Measurements from ENCODE around the gene ACADVL.
A peak's percentile ranks its signal among the peaks of the same experiment; 100 is the strongest.

ACADVL gene

GRCh38 chr17:7250695-7251627 is 31.2 kb downstream of the ACADVL start:
- no peak for DNase-seq (ENCODE audit: low spot score)

- DNase-seq (ENCODE audit: low spot score), result peak; percentile 100
Measured at GRCh38 chr17:7251661-7252175, 32.0 kb downstream of the ACADVL start, which contains the start of gene CTDNEP1. TSS of gene CTDNEP1 (minus strand) at chr17:7251734. CDS start at chr17:7251296, 438 bp downstream.

GRCh38 chr17:7252176-7253043 is 32.7 kb downstream of the ACADVL start, which contains the start of gene ELP5:
TSS of gene ELP5 (plus strand) at chr17:7252215. CDS start at chr17:7252551, 336 bp downstream.
- DNase-seq (ENCODE audit: low spot score), result peak; percentile 98

DNA sequence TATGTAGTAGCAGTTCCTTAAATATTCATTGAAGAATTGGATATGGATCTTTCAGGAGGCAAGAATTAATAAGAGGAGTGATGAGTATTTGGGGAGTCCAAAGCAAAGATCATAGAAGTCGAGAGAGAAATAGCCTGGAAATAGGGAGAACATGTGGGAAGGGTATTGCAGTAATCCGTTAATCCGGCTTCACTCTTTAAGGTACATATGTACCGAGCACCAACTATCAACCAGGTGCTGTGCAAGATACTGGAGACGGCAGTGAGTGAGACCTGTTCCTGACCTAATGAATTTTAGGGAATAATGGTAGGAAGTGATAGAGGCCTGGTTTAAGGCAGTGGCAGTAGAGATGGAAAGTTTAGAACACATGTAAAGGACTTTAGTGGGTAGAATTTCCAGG is 33.3 kb downstream of the ACADVL start:
- DNase-seq (ENCODE audit: low spot score), result no peak

- no peak for DNase-seq (ENCODE audit: low spot score)
Measured at GRCh38 chr17:7254511-7254910, 34.8 kb downstream of the ACADVL start.

DNA sequence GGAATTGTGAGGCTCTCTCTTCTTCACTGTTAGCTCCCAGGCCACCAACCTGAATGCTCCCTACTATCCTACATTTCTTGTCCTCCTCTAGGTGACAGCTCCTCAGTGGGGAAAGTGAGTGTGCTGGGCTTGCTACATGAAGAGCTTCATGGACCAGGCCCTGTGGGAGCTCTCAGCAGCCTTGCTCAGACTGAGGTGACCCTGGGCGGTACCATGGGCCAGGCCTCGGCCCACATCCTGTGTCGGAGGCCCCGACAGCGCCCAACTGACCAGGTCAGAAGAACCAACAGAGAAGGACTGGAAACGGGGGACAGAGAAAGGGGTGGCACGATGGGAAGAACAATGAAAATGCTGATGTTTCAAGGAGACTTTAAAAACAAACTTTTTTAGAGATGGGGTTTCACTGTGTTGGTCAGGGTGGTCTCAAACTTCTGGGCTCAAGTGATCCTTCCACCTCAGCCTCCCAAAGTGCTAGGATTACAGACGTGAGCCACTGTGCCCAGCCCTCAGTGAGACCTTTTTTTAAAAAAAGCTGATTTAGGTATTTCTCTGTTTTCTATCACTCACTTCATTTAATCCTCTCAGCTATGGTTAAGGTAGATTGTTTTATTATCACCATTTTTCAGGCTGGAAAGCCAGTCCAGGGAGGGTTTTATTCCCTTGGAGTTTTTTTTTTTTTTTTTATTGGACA is 37.2 kb downstream of the ACADVL start:
- DNase-seq (ENCODE audit: low spot score), result no peak

DNA sequence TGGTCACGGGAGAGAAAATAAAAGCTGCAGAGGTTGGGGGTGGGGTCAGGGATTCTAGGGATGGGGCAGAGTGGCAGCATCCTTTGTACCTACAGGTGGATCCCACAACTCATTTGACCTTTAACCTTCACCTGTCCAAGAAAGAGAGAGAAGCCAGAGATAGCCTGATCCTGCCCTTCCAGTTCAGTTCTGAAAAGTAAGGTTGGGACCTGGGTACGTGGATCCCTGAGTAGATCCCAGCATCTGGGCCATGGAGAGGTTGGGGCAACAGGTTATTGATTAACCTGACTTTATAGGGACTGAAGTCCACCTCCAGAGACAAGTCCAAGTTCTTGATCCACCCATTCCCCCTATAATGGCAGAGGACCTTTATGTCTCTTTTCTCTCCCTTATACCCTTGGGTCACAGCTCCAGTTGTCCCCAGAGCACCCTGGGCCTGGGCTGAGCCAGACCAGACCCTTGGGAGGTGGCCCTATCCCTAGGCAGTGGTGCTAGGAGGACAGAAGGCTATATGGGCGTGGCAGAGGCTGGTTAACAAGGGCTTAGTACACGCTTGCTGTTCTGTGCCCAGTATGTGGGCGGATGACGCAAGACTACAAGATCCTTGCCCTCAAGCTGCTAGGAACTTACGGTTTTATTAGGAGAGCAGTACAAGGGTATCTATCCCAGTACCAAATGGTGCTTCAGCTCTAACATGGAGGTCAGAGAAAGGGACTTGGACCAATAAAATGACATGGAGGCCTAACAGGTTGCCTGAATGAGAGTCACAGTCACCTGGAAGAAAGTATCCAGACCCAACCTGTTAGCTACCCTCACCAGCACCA is 39.2 kb downstream of the ACADVL start:
- DNase-seq (ENCODE audit: low spot score), result no peak

- DNase-seq (ENCODE audit: low spot score), result no peak
Measured at GRCh38 chr17:7259555-7259889, 39.8 kb downstream of the ACADVL start.

GRCh38 chr17:7260151-7260550 is 40.4 kb downstream of the ACADVL start:
- no peak for DNase-seq (ENCODE audit: low spot score)

- no peak for DNase-seq (ENCODE audit: low spot score)
Measured at GRCh38 chr17:7260651-7261378, 41.1 kb downstream of the ACADVL start.

- no peak for DNase-seq (ENCODE audit: low spot score)
Measured at GRCh38 chr17:7261379-7262191, 41.8 kb downstream of the ACADVL start.

DNA sequence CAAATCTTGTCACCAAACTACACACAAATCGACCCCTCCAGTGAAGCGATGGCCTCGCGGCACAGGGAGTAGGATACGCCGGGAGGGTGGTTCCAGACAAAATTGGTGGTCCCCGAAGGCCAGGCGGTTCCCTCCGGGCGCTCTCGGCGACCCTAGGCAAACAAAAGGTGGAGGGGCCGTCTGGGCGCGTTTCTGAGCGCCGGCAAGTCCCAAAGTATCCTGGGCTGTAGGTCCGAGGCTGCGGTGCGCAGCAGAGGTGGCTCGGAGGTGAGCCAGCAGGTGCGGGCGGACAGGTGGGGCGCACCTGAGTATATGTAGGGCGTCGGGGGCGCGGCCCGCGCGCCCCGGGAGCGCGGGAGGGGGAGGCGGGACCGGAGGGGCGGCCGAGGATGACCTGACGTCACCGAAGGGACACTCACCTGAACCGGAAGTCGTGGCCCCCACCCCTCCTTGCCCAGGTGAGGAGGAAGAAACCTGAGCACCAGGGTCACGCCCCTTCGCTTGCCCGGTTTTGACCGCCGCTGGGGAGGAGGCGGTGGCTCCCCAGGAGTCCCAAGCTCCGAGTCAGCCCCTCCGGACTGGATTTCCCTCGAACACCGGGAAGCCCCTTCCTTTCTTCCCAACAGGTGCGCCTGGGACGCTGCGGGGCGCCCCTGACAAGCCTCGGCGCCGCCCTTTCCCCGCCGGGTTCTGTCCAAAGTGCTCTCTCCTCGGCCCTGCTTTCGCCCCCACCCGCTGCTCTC is 42.6 kb downstream of the ACADVL start, which contains the start of gene CLDN7:
Gene CLDN7 (minus strand): TSS at position 287 of the 743 bp plus-strand sequence. CDS start 435 bp downstream, outside the sequence.
- no peak for DNase-seq (ENCODE audit: low spot score)

DNA sequence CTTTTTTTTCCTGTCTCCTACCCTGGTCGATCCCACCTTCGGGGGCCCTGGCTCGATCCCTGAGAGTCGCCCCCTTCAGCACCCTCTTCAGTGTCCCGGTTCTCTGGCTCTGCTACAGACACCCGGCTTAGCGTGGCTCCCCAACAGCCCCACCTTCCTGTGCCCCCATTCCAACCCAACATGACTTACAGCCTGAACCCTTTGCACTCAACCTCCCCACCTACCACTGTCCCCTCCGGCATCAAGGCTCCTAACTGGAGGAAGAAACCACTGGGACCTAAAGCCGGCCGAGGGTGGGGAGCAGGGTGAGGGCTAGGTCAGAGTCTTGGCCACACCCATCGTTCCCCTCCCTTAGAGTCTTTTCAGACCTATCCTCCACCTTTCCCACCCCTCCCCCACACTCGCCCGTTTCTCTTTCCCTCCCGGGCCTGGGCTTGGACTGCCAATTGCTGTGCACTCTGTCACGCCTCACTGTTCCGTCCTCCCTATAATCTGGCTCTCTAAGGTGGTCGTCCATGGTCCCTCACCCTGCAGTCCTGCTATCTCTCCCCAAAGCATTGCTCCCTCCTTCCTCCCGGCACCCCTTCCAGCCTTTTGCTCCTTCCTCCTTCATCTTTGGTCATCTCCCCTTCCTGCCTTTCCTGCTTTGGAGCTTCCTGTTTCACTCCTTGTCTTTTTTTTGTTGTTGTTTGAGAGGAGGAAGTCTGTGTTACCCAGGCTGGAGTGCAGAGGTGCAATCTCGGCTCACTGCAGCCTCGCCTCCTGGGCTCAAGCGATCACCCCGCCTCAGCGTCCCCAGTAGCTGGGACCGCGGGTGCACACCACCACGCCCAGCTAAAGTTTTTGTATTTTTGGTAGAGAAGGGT is 43.4 kb downstream of the ACADVL start:
- no peak for DNase-seq (ENCODE audit: low spot score)

GRCh38 chr17:7263801-7264078 is 44.0 kb downstream of the ACADVL start:
- no peak for DNase-seq (ENCODE audit: low spot score)

- no peak for DNase-seq (ENCODE audit: low spot score)
Measured at GRCh38 chr17:7266784-7267183, 47.0 kb downstream of the ACADVL start.
